K562 (cell line): ENCODE measurements around the gene MYADML2. TPM values are rescaled to one million over a fixed set of nuclear protein-coding genes. Genes with fewer than 3 reads are reported as not detected.

Source experiments
- KAT8 ChIP-seq: fragments of 450-650 bp; IDR thresholded peaks from 2 replicates; pipeline ENCODE4 v1.6.1; 2016; ENCODE audit warnings: low read depth, mild to moderate bottlenecking
- MXD1 ChIP-seq: fragments of 250-450 bp; sonication (Bioruptor Pico); IDR thresholded peaks from 2 replicates; pipeline ENCODE4 v1.8.0; 2021; ENCODE audit warnings: borderline replicate concordance, mild to moderate bottlenecking, moderate library complexity; ENCODE audit not compliant: poor library complexity, severe bottlenecking
- RREB1 ChIP-seq: fragments of 250-450 bp; sonication (Bioruptor Pico); IDR thresholded peaks from 2 replicates; pipeline ENCODE4 v1.4.0; 2020
- TOE1 ChIP-seq, 2 experiments: fragments of 450-650 bp in 1 of 2; sonication (generic) in 1 of 2; formaldehyde crosslinking in 1 of 2; IDR thresholded peaks; 2 replicates each; pipeline versions ENCODE4 v1.7.1 to v1.8.0; 2016 to 2022; ENCODE audit warnings: borderline replicate concordance in 2 of 2, mild to moderate bottlenecking in 2 of 2, antibody characterized with exemption in 1 of 2, inconsistent platforms in 1 of 2, low read depth in 1 of 2, missing genetic modification reagents in 1 of 2, moderate library complexity in 1 of 2
- ZNF224 ChIP-seq: sonication (generic); formaldehyde crosslinking; IDR thresholded peaks from 2 replicates; pipeline ENCODE4 v1.8.0; 2022; ENCODE audit warnings: mild to moderate bottlenecking, missing genetic modification reagents
- ZNF398 ChIP-seq: fragments of 250-450 bp; sonication (Bioruptor Pico); IDR thresholded peaks from 2 replicates; pipeline ENCODE4 v1.8.0; 2021; ENCODE audit warnings: moderate library complexity, mild to moderate bottlenecking, inconsistent platforms
- ZNF407 ChIP-seq: fragments of 450-650 bp; IDR thresholded peaks from 2 replicates; pipeline ENCODE4 v1.6.1; 2016; ENCODE audit warnings: low read depth
- ZNF780A ChIP-seq: fragments of 250-450 bp; sonication (Bioruptor Pico); IDR thresholded peaks from 2 replicates; pipeline ENCODE4 v1.5.0; 2021; ENCODE audit warnings: mild to moderate bottlenecking
- ZNF79 ChIP-seq: fragments of 250-450 bp; sonication (Bioruptor Pico); IDR thresholded peaks from 2 replicates; pipeline ENCODE4 v1.4.0; 2020; ENCODE audit warnings: low read depth, mild to moderate bottlenecking, moderate library complexity
- polyA plus RNA-seq, 8 experiments: library from polyadenylated mRNA; depleted of rRNA in 4 of 8; stranded (reverse) in 5 of 8; unstranded in 3 of 8; fragments of >200 nt; fragmentation: Nextera tagmentation in 2 of 8; fragmentation: Illumina TruSeq in 1 of 8; extraction: Ambion mirVana in 2 of 8; extraction: Trizol in 1 of 8; gene quantifications; 2 replicates each; pipeline versions ENCODE4 v1.2.1 to v1.2.3, GENCODE V29; 2011 to 2014; ENCODE audit warnings: inconsistent platforms in 1 of 8, missing spikeins in 1 of 8
- total RNA-seq, 7 experiments: library from RNA; depleted of rRNA in 6 of 7; stranded (reverse); fragments of >200 nt in 6 of 7; fragmentation: Illumina TruSeq in 2 of 7; extraction: Trizol in 2 of 7; gene quantifications; 2 replicates each; pipeline versions ENCODE4 v1.2.1 to v1.2.3, GENCODE V29; 2011 to 2021; ENCODE audit warnings: low replicate concordance in 1 of 7

MYADML2 gene
- total and polyA plus RNA-seq, 9 of the 15 experiments (the other 6 are each of a cell fraction or from before 2014, with no cell fraction given) = not detected

GRCh38 chr17:81902023-81902652, 44.9 kb downstream of the MYADML2 start, which contains the start of gene NPB (continued):
- TF ChIP-seq RREB1 = no peak
- TF ChIP-seq TOE1 (IDR thresholded peaks at IDR 0.05; ENCODE audit: borderline replicate concordance) = no peak
- no peak for TF ChIP-seq TOE1 (CRISPR knock-in tag; IDR thresholded peaks at IDR 0.05; ENCODE audit: borderline replicate concordance, low read depth)
- TF ChIP-seq KAT8 = no peak
- TF ChIP-seq ZNF407 = no peak
- TF ChIP-seq ZNF79 = no peak
- no peak for TF ChIP-seq MXD1 (CRISPR knock-in tag)
- peak; percentile 67; the same call in 1 of the 2 replicates for TF ChIP-seq ZNF780A
- no peak for TF ChIP-seq ZNF398 (CRISPR knock-in tag)
- no peak for TF ChIP-seq ZNF224 (CRISPR knock-in tag)
